IMR-90 (cell line): ENCODE results near the gene FAM240A. TPM values are rescaled to one million over a fixed set of nuclear protein-coding genes. Genes with fewer than 3 reads are reported as not detected.

Experiments
- ATAC-seq: fragments of 200-7000 bp; cut with Tn5 transposase; 2 replicates; pipeline ENCODE4 v1.9.1; 2020; ENCODE audit warnings: low read depth, mild to moderate bottlenecking, moderate library complexity
- BruUV-seq: library from RNA; stranded (reverse); fragments of 400-500 nt; replicated peaks from 2 replicates; lab custom pipeline; 2021; lab: Mats Ljungman, UMichigan
- CTCF ChIA-PET: fragments of 300-600 bp; formaldehyde crosslinking; extraction: SDS; loops from one replicate; lab custom pipeline; 2021; ENCODE audit warnings: antibody characterized with exemption; lab: Yijun Ruan, JAX
- POLR2A ChIA-PET: fragments of 300-600 bp; sonication (Branson Sonifier 250); formaldehyde crosslinking; loops from one replicate; lab custom pipeline; 2022; ENCODE audit warnings: antibody characterized with exemption; ENCODE audit not compliant: unreplicated experiment; lab: Charles Lee
- DNase-seq: peaks from one replicate; pipeline ENCODE4 v3.0.0; 2013
- H2AFZ ChIP-seq: replicated peaks from 2 replicates; pipeline ENCODE3; 2013; ENCODE audit warnings: low read length, mild to moderate bottlenecking; ENCODE audit not compliant: poor library complexity
- H2AK5ac ChIP-seq: 2 replicates; pipeline ENCODE4 v1.6.1; 2013; ENCODE audit warnings: low read depth, low read length, inconsistent platforms
- H2AK9ac ChIP-seq: replicated peaks from 2 replicates; pipeline ENCODE3; 2013; ENCODE audit warnings: mild to moderate bottlenecking, low read depth, low read length, moderate library complexity; ENCODE audit not compliant: poor library complexity
- H2BK120ac ChIP-seq: 2 replicates; pipeline ENCODE4 v1.6.1; 2013; ENCODE audit warnings: low read depth, low read length, inconsistent platforms
- H2BK15ac ChIP-seq: 3 replicates; pipeline ENCODE4 v1.6.1; 2013; ENCODE audit warnings: low read depth, low read length, inconsistent platforms
- H2BK20ac ChIP-seq: 2 replicates; pipeline ENCODE4 v1.6.1; 2013; ENCODE audit warnings: low read depth, mild to moderate bottlenecking, inconsistent platforms, low read length, moderate library complexity
- H2BK5ac ChIP-seq: 2 replicates; pipeline ENCODE4 v1.6.1; 2013; ENCODE audit warnings: mild to moderate bottlenecking, low read depth, low read length, inconsistent platforms; ENCODE audit not compliant: poor library complexity, severe bottlenecking
- H3K14ac ChIP-seq: replicated peaks from 2 replicates; pipeline ENCODE4 v1.6.1; 2013; ENCODE audit warnings: low read depth, low read length, inconsistent platforms
- H3K18ac ChIP-seq: 2 replicates; pipeline ENCODE4 v1.6.1; 2013; ENCODE audit warnings: low read depth, low read length, control low read depth
- H3K23ac ChIP-seq: 2 replicates; pipeline ENCODE4 v1.6.1; 2013; ENCODE audit warnings: low read depth, low read length, inconsistent platforms
- H3K27ac ChIP-seq: 2 replicates; pipeline ENCODE4 v1.5.1; 2013; ENCODE audit warnings: mild to moderate bottlenecking, control low read depth, low read length; ENCODE audit not compliant: insufficient read depth
- H3K27me3 ChIP-seq: 2 replicates; pipeline ENCODE4 v1.6.1; 2013; ENCODE audit warnings: low read length; ENCODE audit not compliant: control insufficient read depth, insufficient read depth
- H3K36me3 ChIP-seq: 2 replicates; pipeline ENCODE4 v1.6.1; 2013; ENCODE audit warnings: low read length, mixed read lengths; ENCODE audit not compliant: control insufficient read depth, insufficient read depth
- H3K4ac ChIP-seq: 2 replicates; pipeline ENCODE4 v1.6.1; 2013; ENCODE audit warnings: low read depth, low read length, inconsistent platforms
- H3K4me1 ChIP-seq: 2 replicates; pipeline ENCODE4 v1.6.1; 2013; ENCODE audit warnings: low read length, mixed read lengths; ENCODE audit not compliant: control insufficient read depth, insufficient read depth
- H3K4me2 ChIP-seq: 2 replicates; pipeline ENCODE4 v1.6.1; 2013; ENCODE audit warnings: low read depth, mild to moderate bottlenecking, control low read depth, low read length, moderate library complexity
- H3K4me3 ChIP-seq: 2 replicates; pipeline ENCODE4 v1.5.1; 2013; ENCODE audit warnings: low read depth, mild to moderate bottlenecking, control low read depth, low read length, moderate library complexity; ENCODE audit not compliant: insufficient read depth
- H3K56ac ChIP-seq: 2 replicates; pipeline ENCODE4 v1.6.1; 2013; ENCODE audit warnings: low read length, inconsistent platforms; ENCODE audit not compliant: insufficient read depth; ENCODE audit errors: extremely low read depth
- H3K79me1 ChIP-seq, 2 experiments: 2 replicates each; pipeline ENCODE4 v1.6.1; 2013; ENCODE audit warnings: low read length in 2 of 2, inconsistent platforms in 1 of 2, low read depth in 1 of 2
- H3K9ac ChIP-seq: 2 replicates; pipeline ENCODE4 v1.6.1; 2013; ENCODE audit warnings: low read depth, low read length, control low read depth
- H3K9me1 ChIP-seq: 2 replicates; pipeline ENCODE4 v1.6.1; 2013; ENCODE audit warnings: low read length, inconsistent platforms; ENCODE audit not compliant: insufficient read depth
- H3K9me3 ChIP-seq: 2 replicates; pipeline ENCODE4 v1.6.1; 2013; ENCODE audit warnings: low read length; ENCODE audit not compliant: control insufficient read depth, insufficient read depth
- H4K20me1 ChIP-seq: 2 replicates; pipeline ENCODE4 v1.6.1; 2013; ENCODE audit warnings: low read length, inconsistent platforms; ENCODE audit not compliant: insufficient read depth
- H4K5ac ChIP-seq: 2 replicates; pipeline ENCODE4 v1.6.1; 2013; ENCODE audit warnings: mild to moderate bottlenecking, low read depth, low read length, control low read depth
- H4K8ac ChIP-seq, 2 experiments: 2 replicates each; pipeline ENCODE4 v1.6.1; 2013; ENCODE audit warnings: low read depth in 2 of 2, low read length in 2 of 2, control low read depth in 1 of 2, inconsistent platforms in 1 of 2
- H4K91ac ChIP-seq: 2 replicates; pipeline ENCODE4 v1.6.1; 2013; ENCODE audit warnings: low read depth, low read length, inconsistent platforms; ENCODE audit not compliant: insufficient read depth
- CEBPB ChIP-seq: IDR thresholded peaks from 2 replicates; pipeline ENCODE4 v1.6.1; 2012; ENCODE audit warnings: low read depth, low read length, improper control_type of control experiment
- FOS ChIP-seq: fragments of 150-350 bp; IDR thresholded peaks from 2 replicates; pipeline ENCODE4 v1.6.1; 2016; ENCODE audit warnings: low read depth, low read length
- MAZ ChIP-seq: IDR thresholded peaks from 2 replicates; pipeline ENCODE4 v1.6.1; 2012; ENCODE audit warnings: low read depth, mild to moderate bottlenecking, low read length, improper control_type of control experiment, moderate library complexity, borderline replicate concordance
- MXI1 ChIP-seq: IDR thresholded peaks from 2 replicates; pipeline ENCODE4 v1.6.1; 2012; ENCODE audit warnings: low read depth, mild to moderate bottlenecking, low read length, moderate library complexity, borderline replicate concordance
- NFE2L2 ChIP-seq: fragments of 150-350 bp; IDR thresholded peaks from 2 replicates; pipeline ENCODE4 v1.6.1; 2016; ENCODE audit warnings: low read depth, mild to moderate bottlenecking, low read length
- RAD21 ChIP-seq: IDR thresholded peaks from 2 replicates; pipeline ENCODE4 v1.6.1; 2012; ENCODE audit warnings: low read length, improper control_type of control experiment
- RCOR1 ChIP-seq: IDR thresholded peaks from 2 replicates; pipeline ENCODE4 v1.6.1; 2012; ENCODE audit warnings: mild to moderate bottlenecking, low read length, improper control_type of control experiment; ENCODE audit not compliant: insufficient replicate concordance
- RFX5 ChIP-seq: IDR thresholded peaks from 2 replicates; pipeline ENCODE4 v1.8.0; 2012; ENCODE audit warnings: low read depth, mild to moderate bottlenecking, low read length, moderate library complexity
- SMC3 ChIP-seq: fragments of 150-350 bp; IDR thresholded peaks from 2 replicates; pipeline ENCODE4 v1.6.1; 2016; ENCODE audit warnings: low read depth, mild to moderate bottlenecking, antibody characterized with exemption, low read length, moderate library complexity
- WGBS, 2 experiments: methylation state at CpG; one replicate each; pipeline versions ENCODE4 v1.1.5 to v1.1.7; 2013; ENCODE audit warnings: missing lambda C conversion rate in 2 of 2; ENCODE audit not compliant: insufficient read length in 1 of 2; ENCODE audit errors: extremely low coverage in 2 of 2; 5-methylcytosine and 5-hydroxymethylcytosine counted together
- dilution Hi-C: fragments of 300-500 bp; cut with HindIII; formaldehyde crosslinking; loops from one replicate; pipeline ENCODE4 v1.14.3; 2018; ENCODE audit warnings: low sequenced_read_pairs; ENCODE audit not compliant: unreplicated experiment
- in situ Hi-C: fragments of 300-500 bp; cut with MboI; formaldehyde crosslinking; loops from 3 replicates; pipeline ENCODE4 v1.14.3; 2019; ENCODE audit warnings: low sequenced_read_pairs, inconsistent platforms, mixed read lengths
- intact Hi-C: fragments of 100-400 bp; cut with micrococcal nuclease; formaldehyde crosslinking; loops from 2 replicates; pipeline ENCODE4 v1.10.0; 2022
- polyA plus RNA-seq, 3 experiments: library from polyadenylated mRNA; depleted of rRNA; stranded (reverse); fragments of >200 nt; gene quantifications; 2 replicates each; pipeline ENCODE4 v1.2.3, GENCODE V29; 2012; ENCODE audit warnings: low replicate concordance in 1 of 3
- total RNA-seq: library from RNA; depleted of rRNA; stranded (reverse); fragments of >200 nt; gene quantifications from 2 replicates; pipeline ENCODE4 v1.2.3, GENCODE V29; 2012
- TF ChIP-seq, protein P1 (sequence below): conservative IDR thresholded peaks from 2 replicates; pipeline ENCODE4 v1.5.1; 2012; ENCODE audit warnings: mild to moderate bottlenecking, low read depth, low read length, improper control_type of control experiment
- TF ChIP-seq, protein P2 (sequence below): fragments of 150-350 bp; IDR thresholded peaks from 2 replicates; pipeline ENCODE4 v1.6.1; 2017; ENCODE audit warnings: mild to moderate bottlenecking, antibody characterized with exemption, low read length, low read depth
- TF ChIP-seq, protein P3 (sequence below): fragments of 150-350 bp; IDR thresholded peaks from 2 replicates; pipeline ENCODE4 v1.6.1; 2016; ENCODE audit warnings: low read depth, mild to moderate bottlenecking, low read length, moderate library complexity, borderline replicate concordance

The FAM240A gene
- total and polyA plus RNA-seq, 2 of the 4 experiments (the other 2 are of a cell fraction), result not detected

GRCh38 chr3:46655271-46655670, 42.9 kb downstream of the FAM240A start:
- ATAC-seq (no peak), DNase-seq (no peak)
- H3K36me3 ChIP-seq, result no peaks in the 10 kb centered on the region
- intact Hi-C loops (no loop called here), dilution Hi-C loops (no loop called here), in situ Hi-C loops (no loop called here)
- H3K56ac ChIP-seq, result no peak overlapping the region
- H2AK9ac ChIP-seq, result no peak overlapping the region
- H4K8ac ChIP-seq, result no peak overlapping the region
- H3K4ac ChIP-seq, result no peak overlapping the region
- no peaks in the 10 kb centered on the region for H3K79me1 ChIP-seq
- H2BK5ac ChIP-seq, result no peak overlapping the region
- POLR2A ChIA-PET, result no interaction called here
- no peak overlapping the region for H2AK5ac ChIP-seq
- H3K9ac ChIP-seq, result no peak overlapping the region
- no peak overlapping the region for H3K18ac ChIP-seq
- H3K4me1 ChIP-seq, result peaks cover 4% of the 10 kb centered on the region
- H3K4me2 ChIP-seq, result no peak overlapping the region
- H2AFZ ChIP-seq, result no peak overlapping the region
- H3K23ac ChIP-seq, result no peak overlapping the region
- CTCF ChIA-PET, result no interaction called here
- H3K27ac ChIP-seq, result no peak overlapping the region
- no peaks in the 10 kb centered on the region for H4K20me1 ChIP-seq
- H3K4me3 ChIP-seq, result no peak overlapping the region
- no peak overlapping the region for H3K14ac ChIP-seq
- H2BK15ac ChIP-seq, result no peak overlapping the region
- no peak overlapping the region for H2BK120ac ChIP-seq
- peaks cover 4% of the 10 kb centered on the region; the same call in 1 of the 2 replicates for H3K9me3 ChIP-seq
- H4K91ac ChIP-seq, result no peak overlapping the region
- 53% methylated on average over 3 of the region's 6 CpGs; no CpG with 5 or more reads in 1 of the 2 experiments for WGBS, 2 experiments
- H3K27me3 ChIP-seq, result no peaks in the 10 kb centered on the region; the same call in 1 of the 2 replicates
- no peak overlapping the region for H4K5ac ChIP-seq
- no peak overlapping the region for H2BK20ac ChIP-seq
- TF ChIP-seq RCOR1, result no peak
- no peak for TF ChIP-seq RAD21
- TF ChIP-seq, protein P1, sequence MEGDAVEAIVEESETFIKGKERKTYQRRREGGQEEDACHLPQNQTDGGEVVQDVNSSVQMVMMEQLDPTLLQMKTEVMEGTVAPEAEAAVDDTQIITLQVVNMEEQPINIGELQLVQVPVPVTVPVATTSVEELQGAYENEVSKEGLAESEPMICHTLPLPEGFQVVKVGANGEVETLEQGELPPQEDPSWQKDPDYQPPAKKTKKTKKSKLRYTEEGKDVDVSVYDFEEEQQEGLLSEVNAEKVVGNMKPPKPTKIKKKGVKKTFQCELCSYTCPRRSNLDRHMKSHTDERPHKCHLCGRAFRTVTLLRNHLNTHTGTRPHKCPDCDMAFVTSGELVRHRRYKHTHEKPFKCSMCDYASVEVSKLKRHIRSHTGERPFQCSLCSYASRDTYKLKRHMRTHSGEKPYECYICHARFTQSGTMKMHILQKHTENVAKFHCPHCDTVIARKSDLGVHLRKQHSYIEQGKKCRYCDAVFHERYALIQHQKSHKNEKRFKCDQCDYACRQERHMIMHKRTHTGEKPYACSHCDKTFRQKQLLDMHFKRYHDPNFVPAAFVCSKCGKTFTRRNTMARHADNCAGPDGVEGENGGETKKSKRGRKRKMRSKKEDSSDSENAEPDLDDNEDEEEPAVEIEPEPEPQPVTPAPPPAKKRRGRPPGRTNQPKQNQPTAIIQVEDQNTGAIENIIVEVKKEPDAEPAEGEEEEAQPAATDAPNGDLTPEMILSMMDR, result no peak
- TF ChIP-seq SMC3, result no peak
- TF ChIP-seq, protein P2, sequence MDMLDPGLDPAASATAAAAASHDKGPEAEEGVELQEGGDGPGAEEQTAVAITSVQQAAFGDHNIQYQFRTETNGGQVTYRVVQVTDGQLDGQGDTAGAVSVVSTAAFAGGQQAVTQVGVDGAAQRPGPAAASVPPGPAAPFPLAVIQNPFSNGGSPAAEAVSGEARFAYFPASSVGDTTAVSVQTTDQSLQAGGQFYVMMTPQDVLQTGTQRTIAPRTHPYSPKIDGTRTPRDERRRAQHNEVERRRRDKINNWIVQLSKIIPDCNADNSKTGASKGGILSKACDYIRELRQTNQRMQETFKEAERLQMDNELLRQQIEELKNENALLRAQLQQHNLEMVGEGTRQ, result no peak
- TF ChIP-seq NFE2L2, result no peak
- no peak for TF ChIP-seq FOS
- no peak for TF ChIP-seq RFX5
- TF ChIP-seq MXI1, result no peak
- TF ChIP-seq, protein P3, sequence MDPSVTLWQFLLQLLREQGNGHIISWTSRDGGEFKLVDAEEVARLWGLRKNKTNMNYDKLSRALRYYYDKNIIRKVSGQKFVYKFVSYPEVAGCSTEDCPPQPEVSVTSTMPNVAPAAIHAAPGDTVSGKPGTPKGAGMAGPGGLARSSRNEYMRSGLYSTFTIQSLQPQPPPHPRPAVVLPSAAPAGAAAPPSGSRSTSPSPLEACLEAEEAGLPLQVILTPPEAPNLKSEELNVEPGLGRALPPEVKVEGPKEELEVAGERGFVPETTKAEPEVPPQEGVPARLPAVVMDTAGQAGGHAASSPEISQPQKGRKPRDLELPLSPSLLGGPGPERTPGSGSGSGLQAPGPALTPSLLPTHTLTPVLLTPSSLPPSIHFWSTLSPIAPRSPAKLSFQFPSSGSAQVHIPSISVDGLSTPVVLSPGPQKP, result no peak
- TF ChIP-seq CEBPB, result no peak
- no peak for TF ChIP-seq MAZ
- no TSS peak for BruUV-seq
- H3K9me1 ChIP-seq, result no peaks in the 10 kb centered on the region
